A673 (cell line): ENCODE measurements around the gene PSME4. TPM values are rescaled to one million over a fixed set of nuclear protein-coding genes. Genes with fewer than 3 reads are reported as not detected.
A peak's percentile ranks its signal among the peaks of the same experiment; 100 is the strongest.
"Not testable (repeated sequence)": the region's sequence is repeated elsewhere in the genome, so short reads cannot be mapped to it uniquely, and the experiment has no call there.

Experiments used
- BruUV-seq: library from RNA; stranded (reverse); fragments of 400-500 nt; replicated peaks from 2 replicates; lab custom pipeline; 2021; lab: Mats Ljungman, UMichigan
- CTCF ChIA-PET: fragments of 300-600 bp; sonication (Branson Sonifier 250); formaldehyde crosslinking; loops from one replicate; lab custom pipeline; 2022; ENCODE audit warnings: antibody characterized with exemption; lab: Charles Lee
- POLR2A ChIA-PET: fragments of 300-600 bp; sonication (Branson Sonifier 250); formaldehyde crosslinking; loops from one replicate; lab custom pipeline; 2022; ENCODE audit warnings: antibody characterized with exemption; ENCODE audit not compliant: low non-redundant PET; lab: Charles Lee
- DNase-seq: peaks from one replicate; pipeline ENCODE4 v3.0.0-alpha.2; 2015; ENCODE audit warnings: low spot score
- H3K27ac ChIP-seq: fragments of 200-600 bp; sonication (generic); 2 replicates; pipeline ENCODE4 v1.5.1; 2016; ENCODE audit warnings: mixed run types, low read depth, mild to moderate bottlenecking, mixed read lengths, antibody characterized with exemption, low read length; ENCODE audit not compliant: poor library complexity, severe bottlenecking
- H3K27me3 ChIP-seq: fragments of 200-600 bp; sonication (generic); replicated peaks from 2 replicates; pipeline ENCODE4 v1.6.1; 2017; ENCODE audit warnings: mixed run types, low read depth, mild to moderate bottlenecking, mixed read lengths, antibody characterized with exemption, low read length; ENCODE audit not compliant: insufficient read depth, poor library complexity
- H3K36me3 ChIP-seq: fragments of 200-600 bp; sonication (generic); 2 replicates; pipeline ENCODE4 v1.6.1; 2016; ENCODE audit warnings: mixed run types, mild to moderate bottlenecking, mixed read lengths, antibody characterized with exemption, low read length; ENCODE audit not compliant: insufficient read depth, poor library complexity, severe bottlenecking
- H3K4me1 ChIP-seq: fragments of 200-600 bp; sonication (generic); 2 replicates; pipeline ENCODE4 v1.6.1; 2017; ENCODE audit warnings: mixed run types, mild to moderate bottlenecking, mixed read lengths, antibody characterized with exemption, low read length; ENCODE audit not compliant: insufficient read depth, poor library complexity, severe bottlenecking
- H3K4me3 ChIP-seq: fragments of 200-600 bp; sonication (generic); 2 replicates; pipeline ENCODE4 v1.5.1; 2016; ENCODE audit warnings: low read depth, mixed run types, mild to moderate bottlenecking, mixed read lengths, low read length; ENCODE audit not compliant: poor library complexity, severe bottlenecking
- H3K9me3 ChIP-seq: fragments of 200-600 bp; sonication (generic); 2 replicates; pipeline ENCODE4 v1.6.1; 2016; ENCODE audit warnings: mixed run types, low read depth, mild to moderate bottlenecking, mixed read lengths, antibody characterized with exemption, low read length; ENCODE audit not compliant: poor library complexity, severe bottlenecking
- CTCF ChIP-seq: fragments of 300-800, 200-600 bp; sonication (generic); conservative IDR thresholded peaks from 2 replicates; pipeline ENCODE4 v1.5.1; 2017; ENCODE audit warnings: low read depth, mild to moderate bottlenecking, antibody characterized with exemption, low read length, moderate library complexity, mixed read lengths
- EZH2 ChIP-seq: fragments of 200-600 bp; sonication (generic); IDR thresholded peaks from 2 replicates; pipeline ENCODE4 v1.6.1; 2017; ENCODE audit warnings: borderline replicate concordance, low read depth, mild to moderate bottlenecking, mixed read lengths, antibody characterized with exemption, low read length; ENCODE audit not compliant: poor library complexity, severe bottlenecking
- intact Hi-C: fragments of 100-400 bp; cut with micrococcal nuclease; formaldehyde crosslinking; loops from one replicate; pipeline ENCODE4 v1.10.0; 2022; ENCODE audit not compliant: unreplicated experiment
- total RNA-seq: library from RNA; stranded (reverse); gene quantifications from 2 replicates; pipeline ENCODE4 v1.2.3, GENCODE V29; 2021

The PSME4 gene
- total RNA-seq, 1 experiment from 2014 or later, result 97.6 TPM

- TSS peak; percentile 61 for BruUV-seq
- Histone ChIP-seq H3K9me3 (no peaks in the 10 kb centered on the region), H3K27ac (peak overlapping the region; percentile 86), H3K36me3 (peaks cover under 1% of the 10 kb centered on the region), H3K4me1 (peaks cover 23% of the 10 kb centered on the region), H3K4me3 (peak overlapping the region; percentile 98), H3K27me3 (no peaks in the 10 kb centered on the region)
- DNase-seq, result peak; percentile 54
- intact Hi-C loops, result no loop called here
- TF ChIP-seq EZH2, result no peak
- no peak for TF ChIP-seq CTCF
- CTCF ChIA-PET, result no interaction called here
- POLR2A ChIA-PET, result interaction anchor here (0.5 kb wide), 1 partner anchor 38 kb away, joined by 4 read pairs; no protein-coding TSS in a partner anchor
Measured at GRCh38 chr2:53969285-53969967, 1.4 kb downstream of the PSME4 start.

GRCh38 chr2:53964987-53965687 is 5.7 kb downstream of the PSME4 start:
- no peak overlapping the region for H3K4me3 ChIP-seq
- TF ChIP-seq EZH2 (no peak), CTCF (no peak)
- CTCF ChIA-PET, result no interaction called here
- peaks cover 22% of the 10 kb centered on the region for H3K4me1 ChIP-seq
- POLR2A ChIA-PET, result no interaction called here
- no peak overlapping the region for H3K27ac ChIP-seq
- BruUV-seq, result no TSS peak
- no peaks in the 10 kb centered on the region for H3K9me3 ChIP-seq
- intact Hi-C loops, result no loop called here
- DNase-seq, result no peak
- H3K36me3 ChIP-seq, result no peaks in the 10 kb centered on the region
- no peaks in the 10 kb centered on the region for H3K27me3 ChIP-seq

GRCh38 chr2:53964257-53964952 is 6.4 kb downstream of the PSME4 start:
- Histone ChIP-seq H3K27ac (no peak overlapping the region), H3K4me3 (no peak overlapping the region), H3K4me1 (peaks cover 22% of the 10 kb centered on the region), H3K27me3 (no peaks in the 10 kb centered on the region), H3K36me3 (no peaks in the 10 kb centered on the region), H3K9me3 (no peaks in the 10 kb centered on the region)
- CTCF ChIA-PET, result no interaction called here
- TF ChIP-seq EZH2 (no peak), CTCF (no peak)
- BruUV-seq, result no TSS peak
- no peak for DNase-seq
- intact Hi-C loops, result no loop called here
- POLR2A ChIA-PET, result no interaction called here

GRCh38 chr2:53961478-53962216 is 9.1 kb downstream of the PSME4 start:
- H3K4me3 ChIP-seq, DNase-seq, POLR2A ChIA-PET, H3K36me3 ChIP-seq, BruUV-seq, H3K9me3 ChIP-seq, CTCF ChIA-PET, intact Hi-C loops, H3K27ac ChIP-seq, H3K27me3 ChIP-seq: not testable (repeated sequence)
- H3K4me1 ChIP-seq, result peaks cover 26% of the 10 kb centered on the region
